C4-2B (cell line): ENCODE results near the gene PPM1N.

Experiments used
- ZFX ChIP-seq: fragments of 450-650 bp; IDR thresholded peaks from 2 replicates; pipeline ENCODE4 v1.6.1; 2017
- TF ChIP-seq, protein P1 (sequence below): fragments of 450-650 bp; conservative IDR thresholded peaks from 2 replicates; pipeline ENCODE4 v1.5.1; 2017; ENCODE audit warnings: mild to moderate bottlenecking

DNA sequence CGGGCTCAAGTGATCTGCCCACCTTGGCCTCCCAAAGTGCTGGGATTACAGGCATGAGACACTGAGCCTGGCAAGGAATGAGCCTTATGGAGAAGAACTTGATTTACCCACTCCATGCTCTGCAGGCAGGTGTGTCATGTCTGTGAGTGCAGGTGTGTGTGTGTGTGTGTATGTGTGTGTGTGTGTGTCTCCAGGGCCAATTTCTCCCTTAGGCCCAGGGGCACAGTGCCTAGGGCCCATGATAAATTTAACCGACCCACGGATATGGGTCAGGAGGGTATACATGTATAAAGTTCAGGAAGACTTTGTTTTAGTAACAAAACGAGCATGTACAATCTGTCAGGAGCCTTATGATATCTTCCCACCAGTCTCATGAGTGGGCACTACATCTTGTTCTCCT lies 35.0 kb upstream of the PPM1N start:
- TF ChIP-seq, protein P1, sequence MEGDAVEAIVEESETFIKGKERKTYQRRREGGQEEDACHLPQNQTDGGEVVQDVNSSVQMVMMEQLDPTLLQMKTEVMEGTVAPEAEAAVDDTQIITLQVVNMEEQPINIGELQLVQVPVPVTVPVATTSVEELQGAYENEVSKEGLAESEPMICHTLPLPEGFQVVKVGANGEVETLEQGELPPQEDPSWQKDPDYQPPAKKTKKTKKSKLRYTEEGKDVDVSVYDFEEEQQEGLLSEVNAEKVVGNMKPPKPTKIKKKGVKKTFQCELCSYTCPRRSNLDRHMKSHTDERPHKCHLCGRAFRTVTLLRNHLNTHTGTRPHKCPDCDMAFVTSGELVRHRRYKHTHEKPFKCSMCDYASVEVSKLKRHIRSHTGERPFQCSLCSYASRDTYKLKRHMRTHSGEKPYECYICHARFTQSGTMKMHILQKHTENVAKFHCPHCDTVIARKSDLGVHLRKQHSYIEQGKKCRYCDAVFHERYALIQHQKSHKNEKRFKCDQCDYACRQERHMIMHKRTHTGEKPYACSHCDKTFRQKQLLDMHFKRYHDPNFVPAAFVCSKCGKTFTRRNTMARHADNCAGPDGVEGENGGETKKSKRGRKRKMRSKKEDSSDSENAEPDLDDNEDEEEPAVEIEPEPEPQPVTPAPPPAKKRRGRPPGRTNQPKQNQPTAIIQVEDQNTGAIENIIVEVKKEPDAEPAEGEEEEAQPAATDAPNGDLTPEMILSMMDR = no peak
- TF ChIP-seq ZFX = no peak
